ENCODE results near the gene FXR2. TPM values are rescaled to one million over a fixed set of nuclear protein-coding genes. Genes with fewer than 3 reads are reported as not detected.

FXR2 gene
- total RNA-seq, 5 donors from 2014 or later (not counting 1 experiment from before 2014, with no cell fraction given), result 25.4 to 44.7 (median 40.5) TPM

DNA sequence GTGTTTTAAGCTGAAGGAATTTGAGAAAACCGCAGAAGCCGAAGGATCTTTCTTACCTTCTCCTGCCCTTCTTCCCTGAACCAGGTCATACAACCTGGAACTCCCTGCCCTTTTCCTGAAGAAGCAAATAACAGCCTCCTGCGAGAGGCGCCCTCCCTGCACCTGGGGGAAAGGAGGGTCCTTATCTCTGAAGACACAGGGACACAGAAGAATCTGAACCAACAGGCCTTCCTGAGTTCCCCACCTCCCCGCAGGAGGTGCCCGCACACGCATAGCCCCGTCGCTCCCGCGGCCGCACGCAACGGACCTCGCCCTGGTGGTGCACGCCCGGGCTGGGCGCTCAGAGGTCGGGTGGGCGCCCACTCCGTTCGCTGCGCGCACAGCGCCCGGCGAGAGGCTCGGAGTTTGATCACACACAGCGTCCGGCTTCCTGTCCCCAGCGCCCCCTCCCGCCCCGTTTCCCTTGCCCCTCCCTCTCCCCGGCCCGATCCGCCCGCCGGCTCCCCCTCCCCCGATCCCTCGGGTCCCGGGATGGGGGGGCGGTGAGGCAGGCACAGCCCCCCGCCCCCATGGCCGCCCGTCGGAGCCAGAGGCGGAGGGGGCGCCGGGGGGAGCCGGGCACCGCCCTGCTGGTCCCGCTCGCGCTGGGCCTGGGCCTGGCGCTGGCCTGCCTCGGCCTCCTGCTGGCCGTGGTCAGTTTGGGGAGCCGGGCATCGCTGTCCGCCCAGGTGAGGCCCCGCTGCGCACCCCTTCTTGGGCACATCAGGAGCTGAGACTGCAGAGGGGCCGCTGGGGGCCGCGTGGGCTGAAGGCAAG, 65.9 kb downstream of the FXR2 start, which contains the start of gene TNFSF12:
TSS of gene TNFSF12 (plus strand) at position 474 of the 816 bp plus-strand sequence. CDS start at position 570, 96 bp downstream.
- Mint-ChIP-seq H3K36me3 (peaks cover 5% of the 10 kb centered on the region), H3K4me3 (peak within 1 kb of the TSS; percentile 84 to 90 (median 89)), H3K4me1 (peaks cover 48 to 61% (median 56%) of the 10 kb centered on the region in 3 donors), H3K27ac (peak within 1 kb of the TSS; percentile 96 to 97), H3K9me3 (no peaks in the 10 kb centered on the region), H3K27me3 (no peaks in the 10 kb centered on the region)
- Histone ChIP-seq H3K4me3 (ENCODE audit: control insufficient read depth in 1 of 2, extremely low read depth in 1 of 2, low read length in 1 of 2) (peak within 1 kb of the TSS; percentile 81 to 84), H3K9me3 (no peaks in the 10 kb centered on the region), H3K27me3 (replicated peaks in 1 of 2; ENCODE audit: control insufficient read depth in 2 of 2, extremely low read depth in 1 of 2, insufficient read depth in 2 of 2, low read length in 1 of 2) (no peaks in the 10 kb centered on the region), H3K36me3 (ENCODE audit: control insufficient read depth in 2 of 2, extremely low read depth in 1 of 2, insufficient read depth in 1 of 2, low read length in 1 of 2) (peaks cover 6 to 8% of the 10 kb centered on the region in 2 donors), H3K27ac (ENCODE audit: low read length) (peak within 1 kb of the TSS; percentile 71), H3K4me1 (ENCODE audit: control insufficient read depth in 1 of 2, extremely low read depth in 1 of 2, insufficient read depth in 2 of 2, low read length in 2 of 2) (peaks cover 29 to 62% of the 10 kb centered on the region in 2 experiments)
- CTCF ChIA-PET, result interaction anchor here in 1 of 2 donors (0.6 to 1.0 kb wide), 5 partner anchors 21 to 206 kb away, joined by 3 to 10 read pairs (median 4); no protein-coding TSS in a partner anchor
- POLR2A ChIA-PET, result interaction anchor here in 1 of 2 donors (0.7 kb wide), 1 partner anchor 34 kb away, joined by 3 read pairs; no protein-coding TSS in a partner anchor
- peak; percentile 20 to 72 (median 66) for ATAC-seq (replicated peaks in 1 of 4)
- under 1% methylated on average over 45 of the region's 65 CpGs for WGBS (ENCODE audit: insufficient coverage)
- DNase-seq, result peak in 27 of 35 experiments; percentile 7 to 68 (median 36)

- 79% methylated on average over 2 of the region's 6 CpGs for WGBS (ENCODE audit: insufficient coverage)
- ChIA-PET CTCF (no interaction called here), POLR2A (no interaction called here)
Observed at GRCh38 chr17:7544911-7545310, 69.8 kb downstream of the FXR2 start.

More at GRCh38 chr17:7544911-7545310, 69.8 kb downstream of the FXR2 start:
- DNase-seq, result no peak
- Histone ChIP-seq H3K4me1 (ENCODE audit: control insufficient read depth in 1 of 2, extremely low read depth in 1 of 2, insufficient read depth in 2 of 2, low read length in 2 of 2) (peaks cover 8 to 23% of the 10 kb centered on the region in 2 experiments), H3K27me3 (replicated peaks in 1 of 2; ENCODE audit: control insufficient read depth in 2 of 2, extremely low read depth in 1 of 2, insufficient read depth in 2 of 2, low read length in 1 of 2) (no peaks in the 10 kb centered on the region), H3K9me3 (no peaks in the 10 kb centered on the region), H3K4me3 (ENCODE audit: control insufficient read depth in 1 of 2, extremely low read depth in 1 of 2, low read length in 1 of 2) (no peak overlapping the region), H3K36me3 (ENCODE audit: control insufficient read depth in 2 of 2, extremely low read depth in 1 of 2, insufficient read depth in 1 of 2, low read length in 1 of 2) (peaks cover under 1 to 5% of the 10 kb centered on the region in 2 donors), H3K27ac (ENCODE audit: low read length) (no peak overlapping the region)
- Mint-ChIP-seq H3K4me3 (no peak overlapping the region), H3K4me1 (peaks cover 13 to 22% (median 17%) of the 10 kb centered on the region in 3 donors), H3K36me3 (no peaks in the 10 kb centered on the region), H3K27me3 (no peaks in the 10 kb centered on the region), H3K9me3 (no peaks in the 10 kb centered on the region), H3K27ac (no peak overlapping the region)
- ATAC-seq (replicated peaks in 1 of 4), result no peak

Other genes with a start within 250 kb of the FXR2 start
- gene TNK1, start 233.8 kb downstream of the FXR2 start, total RNA-seq, result 10 to 100 TPM in 3 of 5 donors, 1 to 10 TPM in 2; 5.7 to 18.3 (median 16.0) TPM
- 100 to 1,000 TPM; 101 to 145 (median 140) TPM for gene PLSCR3, start 220.4 kb downstream of the FXR2 start, total RNA-seq
- 10 to 100 TPM; 28.7 to 48.9 (median 45.6) TPM for gene TMEM256, start 210.8 kb downstream of the FXR2 start, total RNA-seq
- gene NLGN2, start 207.1 kb downstream of the FXR2 start, total RNA-seq, result 1 to 10 TPM; 6.8 to 8.9 (median 8.4) TPM
- gene SPEM1, start 194.6 kb downstream of the FXR2 start, total RNA-seq, result not detected
- not detected for gene SPEM2, start 189.3 kb downstream of the FXR2 start, total RNA-seq
- gene SPEM3, start 186.0 kb downstream of the FXR2 start, total RNA-seq, result not detected
- gene TMEM102, start 179.5 kb downstream of the FXR2 start, total RNA-seq, result 10 to 100 TPM in 3 of 5 donors, 1 to 10 TPM in 2; 8.8 to 26.9 (median 23.5) TPM
- 1 to 10 TPM; 2.4 to 4.2 (median 3.3) TPM for gene FGF11, start 175.4 kb downstream of the FXR2 start, total RNA-seq
- 10 to 100 TPM in 3 of 5 donors, 1 to 10 TPM in 2; 6.6 to 12.0 (median 11.0) TPM for gene CHRNB1, start 169.8 kb downstream of the FXR2 start, total RNA-seq
- 10 to 100 TPM; 64.0 to 86.6 (median 82.7) TPM for gene ZBTB4, start 135.3 kb downstream of the FXR2 start, total RNA-seq
- not detected for gene SLC35G6, start 133.5 kb downstream of the FXR2 start, total RNA-seq
- 100 to 1,000 TPM; 198 to 444 (median 212) TPM for gene POLR2A, start 130.5 kb downstream of the FXR2 start, total RNA-seq
- 10 to 100 TPM; 38.3 to 72.8 (median 61.4) TPM for gene TNFSF12, start 65.8 kb downstream of the FXR2 start, total RNA-seq
- gene TNFSF13, start 56.1 kb downstream of the FXR2 start, total RNA-seq, result 1 to 10 TPM; 1.3 to 5.6 (median 4.6) TPM
- gene SENP3, start 53.0 kb downstream of the FXR2 start, total RNA-seq, result 10 to 100 TPM; 38.7 to 43.3 (median 42.6) TPM
- gene CD68, start 35.3 kb downstream of the FXR2 start, total RNA-seq, result 1 to 10 TPM in 3 of 5 donors, not detected in 2; 4.4 to 7.0 (median 5.5) TPM
- 10 to 100 TPM; 27.0 to 31.4 (median 28.6) TPM for gene MPDU1, start 31.0 kb downstream of the FXR2 start, total RNA-seq
- gene SOX15, start 24.8 kb downstream of the FXR2 start, total RNA-seq, result 1 to 10 TPM in 2 of 5 donors, under 1 TPM in 1, not detected in 2; 0.70 to 1.2 (median 1.1) TPM
- gene SAT2, start 12.9 kb upstream of the FXR2 start, total RNA-seq, result 10 to 100 TPM; 53.2 to 68.8 (median 58.5) TPM
- gene SHBG, start 15.2 kb upstream of the FXR2 start, total RNA-seq, result not detected
- gene ATP1B2, start 36.0 kb upstream of the FXR2 start, total RNA-seq, result under 1 TPM in 4 of 5 donors, not detected in 1; 0.07 to 0.57 (median 0.43) TPM
- gene TP53, start 72.6 kb upstream of the FXR2 start, total RNA-seq, result 100 to 1,000 TPM in 2 of 5 donors, 10 to 100 TPM in 3; 65.1 to 108 (median 93.5) TPM
- 10 to 100 TPM in 3 of 5 donors, 1 to 10 TPM in 2; 8.0 to 14.6 (median 13.1) TPM for gene WRAP53, start 73.6 kb upstream of the FXR2 start, total RNA-seq
- gene EFNB3, start 90.3 kb upstream of the FXR2 start, total RNA-seq, result under 1 TPM in 3 of 5 donors, not detected in 2; 0.07 to 0.19 (median 0.18) TPM
- not detected for gene DNAH2, start 102.8 kb upstream of the FXR2 start, total RNA-seq
- gene KDM6B, start 219.3 kb upstream of the FXR2 start, total RNA-seq, result 100 to 1,000 TPM in 3 of 5 donors, 10 to 100 TPM in 2; 87.3 to 180 (median 108) TPM
- 10 to 100 TPM in 2 of 5 donors, 1 to 10 TPM in 3; 5.8 to 27.1 (median 8.4) TPM for gene TMEM88, start 240.2 kb upstream of the FXR2 start, total RNA-seq
- 10 to 100 TPM; 15.8 to 40.6 (median 33.6) TPM for gene NAA38, start 242.7 kb upstream of the FXR2 start, total RNA-seq
- gene CYB5D1, start 243.1 kb upstream of the FXR2 start, total RNA-seq, result 10 to 100 TPM in 2 of 5 donors, 1 to 10 TPM in 3; 5.5 to 12.4 (median 8.4) TPM

Data from T-cell (primary cell).